Subcutaneous adipose tissue (tissue), 4 donors: ENCODE measurements around the gene JAK3. TPM values are rescaled to one million over a fixed set of nuclear protein-coding genes. Genes with fewer than 3 reads are reported as not detected.

Experiments
- total RNA-seq, 4 donors: library from RNA; depleted of rRNA; stranded (reverse); fragments of >200 nt; gene quantifications; one replicate each; pipeline ENCODE4 v1.1.0, GENCODE V29; 2016
- TF ChIP-seq, protein P1 (sequence below): fragments of 450-650 bp; IDR thresholded peaks from one replicate; pipeline ENCODE4 v1.5.1; 2016; ENCODE audit warnings: low read depth, mild to moderate bottlenecking, control low read depth, antibody characterized with exemption, moderate library complexity

Gene JAK3
- total RNA-seq, 4 donors from 2014 or later, result 2.3 to 5.1 (median 3.9) TPM

DNA sequence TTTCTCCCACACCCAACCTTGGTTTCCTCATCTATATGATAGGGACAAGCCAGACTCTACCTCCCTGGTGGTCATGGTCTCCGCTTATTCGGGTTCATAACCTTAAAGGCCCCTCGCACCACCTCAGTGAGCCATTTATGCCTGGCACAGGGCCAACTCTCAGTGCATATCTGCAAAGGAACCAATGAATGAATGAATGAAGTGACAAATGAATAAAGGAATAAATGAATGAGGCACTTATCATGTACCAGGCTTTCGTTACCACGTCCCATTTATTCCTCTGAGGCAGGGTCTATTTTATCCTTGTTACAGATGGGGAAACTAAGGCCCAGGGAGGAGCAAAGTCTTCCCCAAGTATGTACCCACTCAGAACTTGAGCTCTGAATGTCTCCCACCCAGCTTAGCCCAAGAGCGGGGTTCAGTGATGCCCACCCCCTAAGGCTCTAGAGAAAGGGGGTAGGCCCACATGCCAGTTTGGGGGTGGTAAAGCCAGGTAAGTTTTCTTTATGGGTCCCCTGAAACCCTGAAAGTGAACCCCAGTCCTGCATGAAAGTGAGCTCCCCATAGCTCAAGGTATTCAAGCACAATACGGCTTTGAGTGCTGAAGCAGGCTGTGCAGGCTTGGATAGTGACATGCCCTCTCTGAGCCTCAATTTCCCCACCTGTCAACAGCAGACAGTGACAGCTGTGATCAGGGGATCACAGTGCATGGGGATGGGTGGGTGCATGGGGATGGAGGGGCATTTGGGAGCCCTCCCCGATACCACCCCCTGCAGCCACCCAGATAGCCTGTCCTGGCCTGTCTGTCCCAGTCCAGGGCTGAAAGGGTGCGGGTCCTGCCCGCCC is 23.5 kb upstream of the JAK3 start:
- TF ChIP-seq, protein P1, sequence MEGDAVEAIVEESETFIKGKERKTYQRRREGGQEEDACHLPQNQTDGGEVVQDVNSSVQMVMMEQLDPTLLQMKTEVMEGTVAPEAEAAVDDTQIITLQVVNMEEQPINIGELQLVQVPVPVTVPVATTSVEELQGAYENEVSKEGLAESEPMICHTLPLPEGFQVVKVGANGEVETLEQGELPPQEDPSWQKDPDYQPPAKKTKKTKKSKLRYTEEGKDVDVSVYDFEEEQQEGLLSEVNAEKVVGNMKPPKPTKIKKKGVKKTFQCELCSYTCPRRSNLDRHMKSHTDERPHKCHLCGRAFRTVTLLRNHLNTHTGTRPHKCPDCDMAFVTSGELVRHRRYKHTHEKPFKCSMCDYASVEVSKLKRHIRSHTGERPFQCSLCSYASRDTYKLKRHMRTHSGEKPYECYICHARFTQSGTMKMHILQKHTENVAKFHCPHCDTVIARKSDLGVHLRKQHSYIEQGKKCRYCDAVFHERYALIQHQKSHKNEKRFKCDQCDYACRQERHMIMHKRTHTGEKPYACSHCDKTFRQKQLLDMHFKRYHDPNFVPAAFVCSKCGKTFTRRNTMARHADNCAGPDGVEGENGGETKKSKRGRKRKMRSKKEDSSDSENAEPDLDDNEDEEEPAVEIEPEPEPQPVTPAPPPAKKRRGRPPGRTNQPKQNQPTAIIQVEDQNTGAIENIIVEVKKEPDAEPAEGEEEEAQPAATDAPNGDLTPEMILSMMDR, result no peak

DNA sequence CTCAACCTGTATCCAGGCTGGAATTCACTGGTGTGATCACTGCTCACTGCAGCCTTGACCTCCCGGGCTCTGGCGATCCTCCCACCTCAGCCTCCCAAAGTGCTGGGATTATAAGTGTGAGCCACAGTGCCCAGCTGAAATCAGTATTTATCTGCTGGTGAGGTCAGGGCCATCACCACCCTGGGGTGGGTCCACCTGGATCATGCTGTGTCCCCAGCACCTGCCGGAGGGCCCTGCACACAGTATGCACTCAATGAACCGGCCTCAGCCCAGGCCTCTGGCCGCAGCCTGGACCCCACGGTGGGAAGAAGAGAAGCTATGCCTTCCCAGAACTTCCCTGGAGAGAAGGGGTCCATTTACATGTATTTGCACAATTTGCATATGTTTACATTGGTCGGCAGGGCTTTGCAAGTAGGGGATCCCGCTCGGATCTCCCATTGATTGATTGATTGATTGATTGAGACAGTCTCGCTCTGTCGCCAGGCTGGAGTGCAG is 21.4 kb upstream of the JAK3 start:
- TF ChIP-seq, protein P1, result no peak

DNA sequence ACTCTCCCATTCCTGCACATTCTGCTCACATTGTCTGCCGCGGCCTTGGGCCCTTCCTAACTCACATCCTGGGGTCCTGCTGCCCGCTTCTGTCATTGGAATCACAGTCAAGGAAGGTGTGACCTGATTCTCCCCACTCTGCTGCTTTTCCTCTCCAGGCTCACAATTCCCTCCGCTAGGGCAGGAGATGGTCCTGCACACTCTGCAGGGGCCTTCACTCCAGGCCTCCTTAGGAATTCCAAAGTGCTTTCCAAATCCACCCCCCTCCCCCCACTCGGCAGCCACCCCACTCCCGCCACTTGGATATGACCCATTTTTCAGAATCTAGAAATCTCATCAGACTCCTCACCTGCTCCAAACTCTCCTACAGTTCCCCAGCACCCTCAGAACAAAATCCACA is 20.9 kb upstream of the JAK3 start:
- TF ChIP-seq, protein P1, result no peak

DNA sequence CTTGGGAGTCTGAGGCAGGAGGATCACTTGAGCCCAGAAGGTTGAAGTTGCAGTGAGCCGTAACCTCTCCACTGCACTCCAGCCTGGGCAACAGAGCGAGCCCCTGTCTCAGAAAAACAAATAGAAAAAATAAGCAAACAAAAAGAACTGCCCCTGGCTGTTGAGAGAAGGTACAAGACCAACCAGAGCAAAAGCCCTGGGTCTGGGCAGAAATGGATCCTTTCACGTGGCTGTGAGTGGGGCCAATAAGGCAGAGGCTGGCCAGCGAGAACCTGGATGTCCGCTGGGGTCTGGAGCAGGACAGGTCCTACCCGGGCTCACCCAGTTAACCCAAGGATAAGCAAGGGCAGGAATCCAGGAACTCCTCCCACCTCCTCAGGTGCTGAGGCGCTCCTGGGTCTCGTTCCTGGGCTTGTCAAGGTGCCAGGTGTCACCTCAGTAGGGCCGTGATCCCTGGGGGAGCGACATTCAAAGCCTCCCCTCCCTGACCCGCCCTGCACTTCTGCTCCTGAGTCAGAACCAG is 19.2 kb upstream of the JAK3 start:
- TF ChIP-seq, protein P1, result no peak

DNA sequence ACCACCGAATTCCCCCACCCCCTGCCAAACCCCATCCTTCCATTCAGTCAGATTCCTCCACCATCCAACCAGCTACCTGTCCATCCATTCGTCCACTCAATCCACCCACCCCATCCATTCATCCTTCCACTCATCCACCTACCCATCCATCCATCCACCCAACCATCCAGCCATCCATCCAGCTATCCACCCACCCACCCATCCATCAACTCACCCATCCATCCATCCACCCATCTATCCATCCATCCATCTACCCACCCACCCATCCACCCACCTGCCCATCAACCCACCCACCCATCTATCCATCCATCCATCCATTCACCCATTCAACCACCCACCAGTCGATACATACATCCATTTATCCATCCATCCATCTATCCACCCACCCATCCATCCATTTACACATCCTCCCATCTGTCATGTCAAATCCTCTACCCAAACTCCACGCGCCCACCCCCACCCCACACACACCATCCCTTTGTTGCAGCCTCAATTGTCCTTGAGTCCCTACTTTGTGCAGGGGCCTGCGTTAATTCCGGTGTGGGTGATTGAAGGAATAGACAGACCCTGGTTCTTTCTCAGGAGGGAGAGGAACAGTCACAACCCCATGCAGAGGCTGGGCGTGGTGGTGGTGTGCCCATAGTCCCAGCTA is 18.7 kb upstream of the JAK3 start:
- TF ChIP-seq, protein P1, result no peak

DNA sequence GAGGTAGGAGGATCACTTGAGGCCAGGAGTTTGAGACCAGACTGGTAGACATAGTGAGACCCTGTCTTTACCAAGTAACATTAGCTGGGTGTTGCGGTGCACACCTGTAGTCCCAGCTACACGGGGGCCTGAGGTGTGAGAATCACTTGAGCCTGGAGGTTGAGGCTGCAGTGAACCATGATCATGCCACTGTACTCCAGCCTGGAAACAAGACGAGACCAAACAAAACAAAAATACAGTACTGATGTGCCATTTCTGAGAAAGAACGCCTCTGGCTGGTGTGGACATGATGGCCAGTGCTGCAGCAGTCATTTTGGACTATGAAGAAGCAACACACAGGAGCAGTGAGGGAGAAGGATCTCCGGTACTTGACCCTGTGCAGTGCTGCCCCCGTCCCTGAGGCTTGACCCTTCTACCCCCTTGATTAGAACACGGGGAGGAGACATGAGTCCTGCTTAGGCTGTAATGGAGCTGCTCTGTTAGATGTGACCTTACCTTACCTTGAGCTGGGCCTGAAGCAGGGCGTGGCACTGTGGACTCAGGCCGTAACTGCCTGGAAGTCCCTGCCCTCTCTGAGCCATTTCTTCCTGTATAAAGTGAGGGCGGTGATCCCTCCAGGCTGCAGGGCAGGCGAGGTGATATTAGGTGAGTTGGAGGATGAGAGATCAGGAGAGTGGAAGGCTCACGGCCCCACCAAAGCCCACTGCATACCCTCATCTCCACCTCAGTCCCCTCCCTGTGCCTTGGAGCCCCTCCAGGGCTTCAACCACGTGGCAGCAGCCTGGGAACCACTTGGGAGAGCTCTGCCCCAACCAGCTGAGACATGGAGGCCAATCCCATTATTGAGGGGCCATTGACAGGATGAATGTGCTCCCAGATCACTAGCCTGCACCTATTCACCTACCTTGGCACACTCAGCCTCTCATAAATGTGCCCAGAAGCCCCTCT is 17.9 kb upstream of the JAK3 start:
- TF ChIP-seq, protein P1, result no peak
